WTC11 (cell line): ENCODE data around the gene FLRT1.

Source experiments
- ATF6 ChIP-seq: sonication (generic); formaldehyde crosslinking; IDR thresholded peaks from 2 replicates; pipeline ENCODE4 v1.8.1; 2023; ENCODE audit warnings: mild to moderate bottlenecking, missing genetic modification reagents
- CTCF ChIP-seq: fragments of 200-600 bp; IDR thresholded peaks from 2 replicates; pipeline ENCODE4 v1.8.0; 2022; ENCODE audit warnings: antibody characterized with exemption
- E2F5 ChIP-seq: sonication (generic); formaldehyde crosslinking; IDR thresholded peaks from 2 replicates; pipeline ENCODE4 v1.8.1; 2022; ENCODE audit warnings: mild to moderate bottlenecking, moderate library complexity, missing genetic modification reagents
- ETV6 ChIP-seq: sonication (generic); formaldehyde crosslinking; IDR thresholded peaks from 2 replicates; pipeline ENCODE4 v1.8.1; 2022; ENCODE audit warnings: mild to moderate bottlenecking, missing genetic modification reagents
- GABPB1 ChIP-seq: sonication (generic); formaldehyde crosslinking; IDR thresholded peaks from 2 replicates; pipeline ENCODE4 v1.8.1; 2023; ENCODE audit warnings: mild to moderate bottlenecking, missing genetic modification reagents
- NFYB ChIP-seq: sonication (generic); formaldehyde crosslinking; conservative IDR thresholded peaks from 2 replicates; pipeline ENCODE4 v1.8.0; 2022; ENCODE audit warnings: low read depth, missing genetic modification reagents
- NR3C1 ChIP-seq: sonication (generic); formaldehyde crosslinking; conservative IDR thresholded peaks from 2 replicates; pipeline ENCODE4 v1.8.1; 2023; ENCODE audit warnings: low read depth, mild to moderate bottlenecking, missing genetic modification reagents
- USF2 ChIP-seq: sonication (generic); formaldehyde crosslinking; IDR thresholded peaks from 2 replicates; pipeline ENCODE4 v1.8.1; 2023; ENCODE audit warnings: mild to moderate bottlenecking, missing genetic modification reagents, moderate library complexity
- ZNF138 ChIP-seq: sonication (generic); formaldehyde crosslinking; conservative IDR thresholded peaks from 2 replicates; pipeline ENCODE4 v1.8.1; 2022; ENCODE audit warnings: mild to moderate bottlenecking, moderate library complexity, missing genetic modification reagents
- ZNF232 ChIP-seq: sonication (generic); formaldehyde crosslinking; IDR thresholded peaks from 2 replicates; pipeline ENCODE4 v1.8.0; 2022; ENCODE audit warnings: mild to moderate bottlenecking, missing genetic modification reagents
- ZNF317 ChIP-seq: sonication (generic); formaldehyde crosslinking; IDR thresholded peaks from 2 replicates; pipeline ENCODE4 v1.8.1; 2023; ENCODE audit warnings: low read depth, mild to moderate bottlenecking, moderate library complexity, missing genetic modification reagents, borderline replicate concordance
- ZSCAN18 ChIP-seq: fragments of 250-450 bp; sonication (Bioruptor Pico); IDR thresholded peaks from 2 replicates; pipeline ENCODE4 v2.1.2; 2022; ENCODE audit warnings: mild to moderate bottlenecking, moderate library complexity

GRCh38 chr11:64023712-64024710 is 11.7 kb upstream of the FLRT1 start:
- no peak for TF ChIP-seq CTCF
- TF ChIP-seq ZNF317: no peak
- TF ChIP-seq NR3C1 (CRISPR knock-in tag): no peak
- no peak for TF ChIP-seq ZSCAN18 (CRISPR knock-in tag)
- no peak for TF ChIP-seq GABPB1 (CRISPR knock-in tag)
- TF ChIP-seq ETV6 (CRISPR knock-in tag): no peak
- TF ChIP-seq ATF6 (CRISPR knock-in tag): no peak
- TF ChIP-seq USF2 (CRISPR knock-in tag): no peak
- TF ChIP-seq NFYB (CRISPR knock-in tag): no peak
- no peak for TF ChIP-seq E2F5 (CRISPR knock-in tag)
- TF ChIP-seq ZNF138 (CRISPR knock-in tag): no peak
- TF ChIP-seq ZNF232 (CRISPR knock-in tag): no peak
